Adrenal gland (tissue), 5 donors: ENCODE results near the gene HMOX2.

ENCODE experiments used
- CTCF ChIP-seq, 6 experiments: fragments of 450-650 bp in 4 of 6; fragments of 200-600 bp in 2 of 6; sonication (generic) in 1 of 6; IDR thresholded peaks; 1 replicate in 5 of 6; 2 replicates in 1 of 6; pipeline versions ENCODE4 v1.5.1 to v1.8.0; 2016 to 2021; ENCODE audit warnings: antibody characterized with exemption in 6 of 6, mild to moderate bottlenecking in 2 of 6, moderate library complexity in 1 of 6
- POLR2A ChIP-seq, 2 donors: fragments of 450-650 bp; IDR thresholded peaks; one replicate each; pipeline ENCODE4 v1.6.1; 2017; ENCODE audit warnings: antibody characterized with exemption in 2 of 2, mild to moderate bottlenecking in 2 of 2, moderate library complexity in 1 of 2
- donor health status: DM: no; HTN: no; CAD: no.

DNA sequence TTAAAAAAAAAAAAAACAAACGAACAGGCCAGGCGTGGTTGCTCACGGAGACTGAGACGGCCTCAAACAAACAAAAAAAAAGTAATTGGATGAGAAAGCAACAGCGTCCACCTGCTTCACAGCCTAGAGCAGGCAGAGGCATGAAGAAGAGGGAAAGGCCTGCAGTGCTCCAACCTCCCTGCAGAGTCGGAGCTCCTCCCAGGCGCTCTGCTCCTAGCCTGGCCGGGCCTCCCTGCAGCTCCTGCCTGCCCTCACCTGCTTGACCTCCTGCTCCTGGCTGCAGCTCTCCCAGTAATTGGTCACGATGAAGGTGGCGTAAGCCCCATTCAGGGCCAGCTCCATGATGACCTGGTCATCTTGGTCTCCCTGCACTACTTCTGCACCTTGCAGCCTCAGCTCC is 7.2 kb upstream of the HMOX2 start:
- TF ChIP-seq CTCF (IDR thresholded peaks at IDR 0.05): no peak
- TF ChIP-seq POLR2A (IDR thresholded peaks at IDR 0.05): no peak
